Small intestine (tissue), 7 donors: ENCODE results near the gene PRKAR2B. TPM values are rescaled to one million over a fixed set of nuclear protein-coding genes. Genes with fewer than 3 reads are reported as not detected.
"Not testable (repeated sequence)": the region's sequence is repeated elsewhere in the genome, so short reads cannot be mapped to it uniquely, and the experiment has no call there.

ENCODE experiments used
- DNase-seq, 2 donors: peaks; one replicate each; pipeline versions ENCODE4 v3.0.0 to v3.0.0-alpha.2; 2013
- FAIRE-seq: peaks from 2 replicates; lab custom pipeline; 2012; peaks lifted over from hg19 to GRCh38; lab: Jason Lieb, UNC
- H3K27ac ChIP-seq, 3 donors: one replicate each; pipeline ENCODE4 v1.5.1; 2013; ENCODE audit warnings: low read length in 2 of 3, mild to moderate bottlenecking in 2 of 3, control low read depth in 1 of 3, inconsistent platforms in 1 of 3, low read depth in 1 of 3, moderate library complexity in 1 of 3
- H3K27me3 ChIP-seq, 3 donors: one replicate each; pipeline ENCODE4 v1.6.1; 2013; ENCODE audit warnings: low read length in 3 of 3, inconsistent platforms in 1 of 3; ENCODE audit not compliant: control insufficient read depth in 3 of 3, insufficient read depth in 3 of 3
- H3K36me3 ChIP-seq, 3 donors: one replicate each; pipeline ENCODE4 v1.6.1; 2013; ENCODE audit warnings: low read length in 3 of 3, inconsistent platforms in 1 of 3, low read depth in 1 of 3, mild to moderate bottlenecking in 1 of 3, moderate library complexity in 1 of 3; ENCODE audit not compliant: control insufficient read depth in 3 of 3, insufficient read depth in 2 of 3
- H3K4me1 ChIP-seq, 3 donors: one replicate each; pipeline ENCODE4 v1.6.1; 2013; ENCODE audit warnings: low read length in 2 of 3, inconsistent platforms in 1 of 3, low read depth in 1 of 3, mild to moderate bottlenecking in 1 of 3, moderate library complexity in 1 of 3; ENCODE audit not compliant: control insufficient read depth in 3 of 3, insufficient read depth in 2 of 3
- H3K4me3 ChIP-seq, 3 donors: one replicate each; pipeline ENCODE4 v1.5.1; 2013; ENCODE audit warnings: low read length in 3 of 3, control low read depth in 1 of 3, inconsistent platforms in 1 of 3, low read depth in 1 of 3, mild to moderate bottlenecking in 1 of 3, moderate library complexity in 1 of 3
- H3K9me3 ChIP-seq, 2 donors: one replicate each; pipeline ENCODE4 v1.6.1; 2013; ENCODE audit warnings: low read depth in 1 of 2, low read length in 1 of 2; ENCODE audit not compliant: control insufficient read depth in 2 of 2, insufficient read depth in 1 of 2
- WGBS, 3 donors: extraction: QIAGEN DNeasy Blood & Tissue Kit; methylation state at CpG; one replicate each; pipeline ENCODE4 v1.1.7; 2013; 5-methylcytosine and 5-hydroxymethylcytosine counted together
- polyA plus RNA-seq, 4 donors: library from polyadenylated mRNA; stranded (reverse) in 3 of 4; unstranded in 1 of 4; fragments of 200-250 nt in 3 of 4; fragments of 120-200 nt in 1 of 4; gene quantifications; one replicate each; pipeline versions ENCODE4 v1.2.1 to v1.2.3, GENCODE V29; 2013
- donor health status: healthy with polysubstance abuse.
- donor health status: control.
- donor health status: control.
- donor health status: Bipolar disorder and iron deficiency.
- donor health status: healthy.

Gene PRKAR2B
- polyA plus RNA-seq, 4 donors = 0.89 to 12.9 (median 7.2) TPM

DNA sequence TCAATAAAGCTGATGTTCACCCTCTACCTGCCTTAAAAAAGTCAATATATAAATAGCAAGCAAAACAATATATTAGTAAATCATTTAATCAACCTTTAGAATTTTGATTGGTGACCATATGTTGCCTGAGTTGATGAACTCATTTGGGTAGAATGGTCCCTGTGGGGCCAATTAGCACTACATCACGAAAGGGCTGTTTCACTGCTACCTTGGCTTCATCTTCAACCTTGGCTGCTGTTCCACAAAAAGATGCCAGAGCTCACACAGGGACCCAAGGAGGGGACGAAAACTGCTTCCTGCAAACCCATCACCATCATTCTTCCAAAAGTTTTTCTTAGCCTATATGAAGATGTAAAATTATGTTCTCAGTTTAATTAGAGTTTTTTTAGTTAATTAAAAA, 88.9 kb downstream of the PRKAR2B start:
- no peak overlapping the region for H3K27ac ChIP-seq
- DNase-seq (no peak), FAIRE-seq (no peak)
- H3K4me3 ChIP-seq = no peak overlapping the region
- no peaks in the 10 kb centered on the region for H3K36me3 ChIP-seq
- H3K4me1 ChIP-seq = no peaks in the 10 kb centered on the region
- 71 to 86% (median 72%) methylated on average over 2 of the region's 2 CpGs for WGBS, 3 donors
- no peaks in the 10 kb centered on the region for H3K27me3 ChIP-seq
- no peaks in the 10 kb centered on the region for H3K9me3 ChIP-seq

DNA sequence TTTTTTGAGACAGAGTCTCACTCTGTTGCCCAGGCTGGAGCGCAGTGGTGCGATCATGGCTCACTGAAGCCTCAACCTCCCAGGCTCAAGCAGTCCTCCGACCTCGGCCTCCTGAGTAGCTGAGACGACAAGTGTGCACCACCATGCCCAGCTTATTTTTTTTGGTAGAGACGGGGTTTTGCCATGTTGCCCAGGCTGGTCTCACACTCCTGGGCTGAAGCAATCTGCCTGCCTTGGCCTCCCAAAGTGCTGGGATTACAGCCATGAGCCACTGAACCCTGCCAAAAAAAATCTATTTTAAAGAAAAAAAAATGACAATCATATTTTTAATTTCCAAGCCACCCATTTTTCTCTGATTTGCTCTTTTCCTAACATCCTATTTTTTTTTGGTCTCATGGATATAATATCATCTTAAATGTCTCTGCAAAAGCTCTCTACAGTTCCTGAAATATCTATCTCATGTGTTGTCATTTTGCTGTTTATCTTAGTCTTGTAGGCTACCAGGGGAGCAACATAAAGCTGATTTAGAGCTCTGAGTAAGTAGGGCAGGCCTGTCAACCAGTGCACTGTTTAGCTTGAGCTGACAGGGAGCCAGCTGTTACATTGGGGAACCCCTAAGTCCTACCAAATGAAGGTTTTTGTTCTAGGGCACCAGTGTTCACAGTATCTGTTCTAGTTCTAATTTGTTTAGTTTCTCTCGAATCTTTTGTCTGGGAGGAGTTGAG, 94.4 kb downstream of the PRKAR2B start:
- 88 to 91% (median 88%) methylated on average over 7 of the region's 7 CpGs for WGBS, 3 donors
- DNase-seq = no peak

DNA sequence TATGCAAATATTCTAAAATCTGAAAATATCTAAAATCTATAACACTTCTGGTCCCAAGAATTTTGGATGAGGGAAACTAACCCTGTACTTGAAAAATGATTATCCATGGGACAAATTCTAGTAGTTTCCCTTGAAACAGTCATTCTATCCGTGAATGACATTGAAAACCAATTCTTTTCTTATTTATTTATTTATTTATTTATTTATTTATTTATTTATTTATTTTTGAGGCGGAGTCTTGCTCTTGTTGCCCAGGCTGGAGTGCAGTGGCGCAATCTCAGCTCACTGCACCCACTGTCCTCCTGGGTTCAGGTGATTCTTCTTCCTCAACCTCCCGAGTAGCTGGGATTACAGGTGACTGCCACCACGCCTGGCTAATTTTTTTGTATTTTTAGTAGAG, 99.4 kb downstream of the PRKAR2B start:
- not testable (repeated sequence) for H3K36me3 ChIP-seq, H3K27ac ChIP-seq, DNase-seq, H3K27me3 ChIP-seq, H3K4me1 ChIP-seq, H3K4me3 ChIP-seq, H3K9me3 ChIP-seq, FAIRE-seq
- 86 to 89% (median 87%) methylated on average over 5 of the region's 5 CpGs for WGBS, 3 donors

More for the DNA sequence above, 94.4 kb downstream of the PRKAR2B start:
- Histone ChIP-seq H3K4me3 (no peak overlapping the region), H3K4me1 (no peaks in the 10 kb centered on the region), H3K27me3 (no peaks in the 10 kb centered on the region), H3K36me3 (no peaks in the 10 kb centered on the region), H3K27ac (no peak overlapping the region), H3K9me3 (no peaks in the 10 kb centered on the region)
- FAIRE-seq = no peak

DNA sequence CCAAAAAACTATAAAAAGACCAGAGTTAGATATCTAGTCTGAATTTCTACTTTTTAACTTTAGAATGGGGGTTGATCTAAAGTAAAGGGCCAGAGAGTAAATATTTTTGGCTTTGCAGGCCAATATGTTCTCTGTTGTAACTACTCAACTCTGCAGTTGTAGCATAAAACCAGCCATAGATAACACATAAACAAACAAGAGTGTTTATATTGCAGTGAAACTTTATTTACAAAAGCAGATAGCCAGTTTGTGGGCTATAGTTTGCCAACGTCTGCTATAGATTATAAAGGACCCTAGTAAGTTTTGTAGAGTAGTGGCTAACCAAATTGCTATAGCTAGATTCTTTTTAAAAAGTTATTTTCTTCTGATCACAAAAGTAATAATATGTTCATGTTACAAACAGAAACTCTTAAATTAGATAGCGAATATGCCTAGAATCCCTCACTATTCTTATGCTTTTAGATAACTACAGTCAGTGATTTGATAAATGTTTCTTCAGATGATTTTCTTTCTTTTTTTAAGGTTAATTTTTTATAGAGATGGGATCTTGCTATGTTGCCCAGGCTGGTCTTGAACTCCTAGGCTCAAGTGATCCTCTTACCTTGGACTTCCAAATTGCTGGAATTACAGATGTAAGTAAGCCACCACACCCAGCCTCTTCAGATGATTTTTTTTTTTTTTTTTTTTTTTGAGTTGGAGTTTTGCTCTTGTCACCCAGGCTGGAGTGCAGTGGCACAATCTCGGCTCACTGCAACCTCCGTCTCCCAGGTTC, 100.7 kb downstream of the PRKAR2B start:
- no peaks in the 10 kb centered on the region for H3K9me3 ChIP-seq
- no peak overlapping the region for H3K27ac ChIP-seq
- no peak overlapping the region for H3K4me3 ChIP-seq
- no peaks in the 10 kb centered on the region for H3K4me1 ChIP-seq
- no peak for DNase-seq
- FAIRE-seq = no peak
- H3K27me3 ChIP-seq = no peaks in the 10 kb centered on the region
- no peaks in the 10 kb centered on the region for H3K36me3 ChIP-seq
- WGBS, 3 donors = 69 to 83% (median 81%) methylated on average over 4 of the region's 4 CpGs

DNA sequence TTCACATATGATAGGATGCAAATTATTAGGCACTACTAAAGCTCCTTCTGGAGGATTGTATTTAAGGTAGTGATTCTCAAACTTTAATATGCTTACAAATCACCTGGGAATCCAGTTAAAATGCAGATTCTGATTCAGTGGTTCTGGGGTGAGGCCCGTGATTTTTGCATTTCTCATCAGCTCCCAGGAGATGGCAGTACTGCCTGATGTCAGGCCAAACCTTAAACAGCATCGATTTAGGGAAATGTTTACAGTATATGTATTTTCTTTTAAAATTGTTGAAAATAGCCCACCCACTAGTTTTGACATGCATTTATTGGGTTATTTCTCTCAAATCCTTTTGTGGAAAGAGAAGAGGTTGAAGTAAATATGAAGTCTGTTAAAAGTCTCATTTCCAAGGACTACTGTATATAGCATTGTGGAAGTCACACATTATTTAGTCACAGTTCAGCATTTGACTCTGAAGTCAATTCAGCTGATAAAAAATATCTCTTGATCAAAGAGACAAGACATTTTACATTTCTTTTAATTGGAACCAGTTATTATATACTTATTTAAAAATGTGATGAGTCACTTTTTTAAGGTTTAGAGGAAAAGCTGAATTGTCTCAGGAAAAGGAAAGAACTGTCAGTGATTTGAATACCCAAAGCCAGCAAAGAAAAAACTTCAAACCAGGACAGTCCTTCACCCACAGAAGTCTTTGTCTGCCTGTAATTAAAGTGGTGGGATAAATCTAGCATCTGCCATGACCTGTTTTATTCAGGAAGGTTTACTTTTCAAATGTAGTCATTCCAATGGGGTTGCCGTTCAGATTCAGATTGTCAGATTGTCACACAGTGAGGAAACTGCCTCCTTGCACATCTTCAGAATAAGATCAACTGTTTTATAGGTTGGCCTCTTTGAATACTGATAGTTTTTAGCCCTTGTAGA, 103.2 kb downstream of the PRKAR2B start:
- peak; percentile 42 to 45 for DNase-seq

DNA sequence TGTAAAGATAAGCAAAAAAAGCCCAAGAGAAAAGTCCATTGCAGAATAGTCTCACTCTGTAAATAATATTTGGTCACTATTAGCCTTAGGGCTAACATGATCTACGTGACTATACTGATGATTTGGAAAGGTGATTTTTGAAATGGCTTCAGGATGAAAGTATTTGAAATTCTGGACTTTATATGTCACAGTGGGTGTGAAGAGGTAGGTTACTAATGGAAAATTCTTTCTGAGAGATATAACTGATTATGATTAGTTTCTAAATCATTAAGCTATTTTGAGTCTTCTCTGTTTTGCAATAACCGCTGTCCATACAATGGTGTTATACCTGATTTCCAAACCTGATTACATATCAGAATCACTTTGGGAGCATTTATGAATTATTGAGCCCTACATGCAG, 104.2 kb downstream of the PRKAR2B start:
- FAIRE-seq (no peak), DNase-seq (no peak)
- Histone ChIP-seq H3K4me1 (no peaks in the 10 kb centered on the region), H3K36me3 (no peaks in the 10 kb centered on the region), H3K9me3 (no peaks in the 10 kb centered on the region), H3K27ac (no peak overlapping the region), H3K4me3 (no peak overlapping the region), H3K27me3 (no peaks in the 10 kb centered on the region)
- WGBS, 3 donors = 92 to 97% (median 94%) methylated on average over 2 of the region's 2 CpGs

More for the DNA sequence above, 103.2 kb downstream of the PRKAR2B start:
- H3K27ac ChIP-seq = no peak overlapping the region
- H3K27me3 ChIP-seq = no peaks in the 10 kb centered on the region
- no peak overlapping the region for H3K4me3 ChIP-seq
- no peaks in the 10 kb centered on the region for H3K36me3 ChIP-seq
- no peak for FAIRE-seq
- WGBS, 3 donors = 23 to 28% (median 23%) methylated on average over 3 of the region's 3 CpGs
- H3K4me1 ChIP-seq = no peaks in the 10 kb centered on the region
- H3K9me3 ChIP-seq = no peaks in the 10 kb centered on the region

DNA sequence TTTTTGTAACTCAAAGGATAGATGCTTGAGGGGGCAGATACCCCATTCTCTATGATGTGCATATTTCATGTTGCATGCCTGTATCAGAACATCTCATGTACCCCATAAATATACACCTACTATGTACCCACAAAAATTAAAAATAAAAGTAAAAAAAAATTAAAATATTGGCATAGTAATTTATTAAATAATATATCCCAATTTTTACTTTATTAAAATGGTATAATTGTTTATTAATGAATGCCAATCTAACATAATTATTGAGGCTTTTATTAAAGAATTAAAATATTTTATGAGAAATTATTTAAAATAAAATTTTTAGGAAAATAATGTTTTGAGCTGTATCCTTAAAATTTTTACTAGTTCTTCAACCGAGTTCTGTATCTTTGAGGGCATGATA, 105.4 kb downstream of the PRKAR2B start:
- Histone ChIP-seq H3K4me1 (no peaks in the 10 kb centered on the region), H3K9me3 (no peaks in the 10 kb centered on the region), H3K4me3 (no peak overlapping the region), H3K27me3 (no peaks in the 10 kb centered on the region), H3K27ac (no peak overlapping the region), H3K36me3 (peaks cover 0 to 1% (median 0%) of the 10 kb centered on the region in 3 donors)
- FAIRE-seq = peak; percentile 86
- DNase-seq = no peak
- 85 to 88% (median 87%) methylated on average over 1 of the region's 1 CpG for WGBS, 3 donors
